LNCAP (cell line): ENCODE measurements around the gene AGPAT3.

Experiments used
- TF ChIP-seq, protein P1 (sequence below): fragments of 450-650 bp; IDR thresholded peaks from 2 replicates; pipeline ENCODE4 v1.5.1; 2017; ENCODE audit warnings: mild to moderate bottlenecking

The AGPAT3 gene

DNA sequence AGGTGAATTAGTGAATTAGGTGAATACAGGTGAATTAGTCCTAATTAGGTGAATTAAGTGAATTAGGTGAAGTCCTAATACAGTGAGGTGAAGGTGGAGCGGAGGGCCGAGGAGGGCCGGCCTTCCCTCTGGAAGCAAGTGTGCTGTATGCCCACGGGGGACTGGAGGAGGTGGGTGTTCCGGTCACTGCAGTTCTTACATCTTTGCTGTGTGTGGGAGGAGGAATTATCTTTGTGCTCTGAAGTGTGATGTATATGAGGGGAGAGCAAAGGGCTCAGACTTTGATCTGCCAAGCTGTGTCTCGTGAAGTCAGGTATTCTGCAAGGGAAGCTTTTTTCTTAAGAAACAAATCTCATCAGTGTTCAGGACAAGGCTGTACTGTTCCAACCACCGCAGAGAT lies 45.4 kb downstream of the AGPAT3 start:
- TF ChIP-seq, protein P1, sequence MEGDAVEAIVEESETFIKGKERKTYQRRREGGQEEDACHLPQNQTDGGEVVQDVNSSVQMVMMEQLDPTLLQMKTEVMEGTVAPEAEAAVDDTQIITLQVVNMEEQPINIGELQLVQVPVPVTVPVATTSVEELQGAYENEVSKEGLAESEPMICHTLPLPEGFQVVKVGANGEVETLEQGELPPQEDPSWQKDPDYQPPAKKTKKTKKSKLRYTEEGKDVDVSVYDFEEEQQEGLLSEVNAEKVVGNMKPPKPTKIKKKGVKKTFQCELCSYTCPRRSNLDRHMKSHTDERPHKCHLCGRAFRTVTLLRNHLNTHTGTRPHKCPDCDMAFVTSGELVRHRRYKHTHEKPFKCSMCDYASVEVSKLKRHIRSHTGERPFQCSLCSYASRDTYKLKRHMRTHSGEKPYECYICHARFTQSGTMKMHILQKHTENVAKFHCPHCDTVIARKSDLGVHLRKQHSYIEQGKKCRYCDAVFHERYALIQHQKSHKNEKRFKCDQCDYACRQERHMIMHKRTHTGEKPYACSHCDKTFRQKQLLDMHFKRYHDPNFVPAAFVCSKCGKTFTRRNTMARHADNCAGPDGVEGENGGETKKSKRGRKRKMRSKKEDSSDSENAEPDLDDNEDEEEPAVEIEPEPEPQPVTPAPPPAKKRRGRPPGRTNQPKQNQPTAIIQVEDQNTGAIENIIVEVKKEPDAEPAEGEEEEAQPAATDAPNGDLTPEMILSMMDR, result no peak

DNA sequence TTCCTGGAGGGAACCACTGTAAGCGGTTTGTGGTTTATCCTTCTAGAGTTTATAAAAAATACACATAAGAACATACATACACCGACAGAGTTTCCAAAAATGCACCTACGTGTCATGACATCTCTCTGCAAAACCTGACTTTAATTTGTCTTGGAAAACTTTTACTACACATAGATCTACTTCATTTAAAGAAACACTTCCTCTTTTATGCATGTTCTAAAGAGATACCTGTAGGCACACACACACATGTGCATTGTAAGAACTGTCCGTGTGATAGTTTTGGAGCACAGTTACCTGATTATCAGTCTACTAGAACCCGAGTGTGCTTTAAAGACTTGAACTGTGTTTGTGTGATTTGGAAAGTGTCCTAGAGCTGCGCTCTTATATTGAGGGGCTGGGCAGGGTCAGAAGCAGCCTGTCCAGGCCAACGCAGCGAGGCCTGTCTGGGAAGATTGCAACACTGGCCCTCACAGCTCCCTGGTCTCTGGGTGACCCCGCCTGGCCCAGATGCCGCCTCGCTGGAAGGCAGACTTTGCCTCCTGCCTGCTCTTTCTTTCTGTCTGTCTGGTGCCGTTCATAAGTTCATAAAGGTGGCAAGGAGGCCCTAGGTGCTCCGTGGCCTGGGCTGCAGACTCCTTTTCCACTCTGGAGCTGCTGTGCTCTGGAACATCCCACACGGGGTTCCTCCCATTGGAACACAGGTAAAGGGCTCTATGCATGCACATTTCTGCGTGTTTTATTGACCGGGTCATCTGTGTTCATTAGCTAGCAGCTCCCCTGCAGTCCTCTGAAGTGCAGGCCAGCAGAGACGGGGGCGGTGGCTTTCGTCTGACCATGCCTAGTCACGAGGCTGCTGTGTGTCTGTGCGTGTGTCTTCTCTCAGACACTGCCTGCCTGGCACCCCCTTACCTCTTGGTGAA lies 46.3 kb downstream of the AGPAT3 start:
- TF ChIP-seq, protein P1, result no peak

- TF ChIP-seq, protein P1, result no peak
Observed at GRCh38 chr21:43911935-43912487, 47.0 kb downstream of the AGPAT3 start.

- TF ChIP-seq, protein P1, result no peak
Observed at GRCh38 chr21:43912500-43912899, 47.5 kb downstream of the AGPAT3 start.

- TF ChIP-seq, protein P1, result no peak
Observed at GRCh38 chr21:43912910-43913309, 47.9 kb downstream of the AGPAT3 start.

- TF ChIP-seq, protein P1, result no peak
Observed at GRCh38 chr21:43913928-43914327, 48.9 kb downstream of the AGPAT3 start.

DNA sequence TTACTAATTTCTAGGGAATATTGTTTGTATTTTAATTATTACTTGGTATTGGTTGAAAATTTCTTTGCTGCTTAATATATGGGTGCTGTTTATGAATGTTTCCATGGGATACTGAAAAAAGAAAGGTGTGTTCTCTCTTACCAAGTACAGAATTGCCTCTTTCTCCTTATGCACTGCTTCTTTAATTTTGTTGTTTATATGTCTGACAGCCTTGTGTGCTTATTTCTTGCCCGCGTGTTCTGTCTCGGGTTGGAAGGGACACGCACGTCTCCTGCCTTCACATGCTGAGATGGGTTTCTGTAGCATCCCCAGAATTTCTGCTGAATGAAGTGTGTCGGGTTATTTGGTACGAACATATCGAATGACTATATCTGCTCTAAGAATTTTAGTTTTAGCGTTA lies 51.1 kb downstream of the AGPAT3 start:
- TF ChIP-seq, protein P1, result no peak
